NT2/D1 (cell line): ENCODE data around the gene UPF2.

Experiments used
- SUZ12 ChIP-seq: IDR thresholded peaks from 2 replicates; pipeline ENCODE4 v1.6.1; 2011; ENCODE audit not compliant: insufficient read length, insufficient read depth; ENCODE audit errors: extremely low read depth
- YY1 ChIP-seq: IDR thresholded peaks from 2 replicates; pipeline ENCODE4 v1.6.1; 2011; ENCODE audit not compliant: insufficient read length, insufficient read depth
- ZNF274 ChIP-seq: IDR thresholded peaks from 2 replicates; pipeline ENCODE4 v1.6.1; 2011; ENCODE audit warnings: mild to moderate bottlenecking, low read depth, low read length

DNA sequence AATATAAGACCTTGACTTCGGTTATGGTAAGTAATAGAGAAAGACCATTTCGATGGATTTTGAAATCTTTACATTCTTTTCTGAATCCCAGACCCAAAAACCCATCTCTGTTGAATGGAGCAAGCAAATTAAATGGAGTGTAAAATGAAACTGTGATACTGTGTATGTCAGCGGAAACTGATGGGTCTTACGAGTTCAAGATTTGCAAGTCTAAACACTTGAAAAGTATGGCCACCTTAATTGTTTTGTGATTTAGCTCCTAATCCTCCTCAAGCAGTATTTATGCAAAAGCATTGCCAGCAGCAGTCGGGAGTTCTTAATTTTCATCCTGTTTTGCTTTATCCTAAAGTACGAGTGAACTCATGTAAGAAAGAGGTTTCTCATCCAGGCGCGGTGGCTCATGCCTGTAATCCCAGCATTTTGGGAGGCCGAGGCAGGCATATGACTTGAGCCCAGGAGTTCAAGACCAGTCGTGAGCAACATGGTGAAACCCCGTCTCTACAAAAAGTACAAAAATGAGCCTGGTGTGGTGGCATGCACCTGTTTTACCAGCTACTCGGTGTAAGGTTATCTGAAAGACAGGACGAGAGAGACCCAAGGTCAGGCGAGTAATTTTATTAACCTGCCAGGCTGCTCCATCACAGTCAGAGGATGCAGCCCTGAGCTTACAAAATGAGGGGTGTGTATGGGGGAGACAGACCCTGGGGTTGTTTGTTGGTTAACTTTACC is 20.3 kb upstream of the UPF2 start:
- no peak for TF ChIP-seq ZNF274
- no peak for TF ChIP-seq YY1
- TF ChIP-seq SUZ12: no peak
